MM.1S (cell line): ENCODE measurements around the gene PSG2.

ENCODE experiments used
- EZH2 ChIP-seq: fragments of 300-600 bp; sonication (generic); optimal IDR thresholded peaks from 2 replicates; pipeline ENCODE3; 2017; ENCODE audit warnings: low read depth, mild to moderate bottlenecking, antibody characterized with exemption, low read length, mixed read lengths
- EZH2phosphoT487 ChIP-seq: fragments of 300-600 bp; sonication (generic); IDR thresholded peaks from 2 replicates; pipeline ENCODE4 v1.6.1; 2018; ENCODE audit warnings: antibody characterized with exemption, low read length
- TF ChIP-seq, protein P1 (sequence below): fragments of 300-600 bp; sonication (generic); IDR thresholded peaks from 2 replicates; pipeline ENCODE4 v1.5.1; 2016; ENCODE audit warnings: antibody characterized with exemption, low read length, mixed read lengths

GRCh38 chr19:43105496-43105895 lies 23.0 kb upstream of the PSG2 start:
- TF ChIP-seq, protein P1, sequence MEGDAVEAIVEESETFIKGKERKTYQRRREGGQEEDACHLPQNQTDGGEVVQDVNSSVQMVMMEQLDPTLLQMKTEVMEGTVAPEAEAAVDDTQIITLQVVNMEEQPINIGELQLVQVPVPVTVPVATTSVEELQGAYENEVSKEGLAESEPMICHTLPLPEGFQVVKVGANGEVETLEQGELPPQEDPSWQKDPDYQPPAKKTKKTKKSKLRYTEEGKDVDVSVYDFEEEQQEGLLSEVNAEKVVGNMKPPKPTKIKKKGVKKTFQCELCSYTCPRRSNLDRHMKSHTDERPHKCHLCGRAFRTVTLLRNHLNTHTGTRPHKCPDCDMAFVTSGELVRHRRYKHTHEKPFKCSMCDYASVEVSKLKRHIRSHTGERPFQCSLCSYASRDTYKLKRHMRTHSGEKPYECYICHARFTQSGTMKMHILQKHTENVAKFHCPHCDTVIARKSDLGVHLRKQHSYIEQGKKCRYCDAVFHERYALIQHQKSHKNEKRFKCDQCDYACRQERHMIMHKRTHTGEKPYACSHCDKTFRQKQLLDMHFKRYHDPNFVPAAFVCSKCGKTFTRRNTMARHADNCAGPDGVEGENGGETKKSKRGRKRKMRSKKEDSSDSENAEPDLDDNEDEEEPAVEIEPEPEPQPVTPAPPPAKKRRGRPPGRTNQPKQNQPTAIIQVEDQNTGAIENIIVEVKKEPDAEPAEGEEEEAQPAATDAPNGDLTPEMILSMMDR: no peak
- no peak for TF ChIP-seq EZH2
- TF ChIP-seq EZH2phosphoT487: no peak
